ENCODE measurements around the gene BRSK2.
"Not testable (repeated sequence)": the region's sequence is repeated elsewhere in the genome, so short reads cannot be mapped to it uniquely, and the experiment has no call there.

The BRSK2 gene

GRCh38 chr11:1410366-1411291, 20.9 kb downstream of the BRSK2 start:
- no peak for DNase-seq

DNA sequence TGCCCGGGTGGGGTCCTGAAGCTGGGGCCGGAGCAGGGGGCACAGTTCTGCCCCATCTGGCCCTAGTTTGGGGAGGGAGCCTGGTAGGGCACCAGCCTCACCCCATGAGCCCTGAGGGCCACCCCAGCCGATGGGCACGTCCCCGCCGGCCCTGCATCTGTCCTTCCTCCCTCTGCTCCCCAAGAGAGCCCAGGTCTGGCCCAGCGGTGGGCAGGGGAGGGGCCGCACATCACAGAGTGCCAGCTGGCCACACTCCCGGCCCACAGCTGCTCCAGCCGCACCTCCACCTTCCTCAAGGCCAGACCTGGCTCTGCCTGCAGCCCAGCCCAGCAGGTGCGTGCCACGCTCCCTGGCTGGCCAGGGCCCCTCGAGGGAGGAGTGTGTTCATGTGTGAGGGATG, 21.6 kb downstream of the BRSK2 start:
- no peak for DNase-seq

GRCh38 chr11:1411739-1412138, 22.0 kb downstream of the BRSK2 start:
- not testable (repeated sequence) for DNase-seq

- no peak for DNase-seq
Observed at GRCh38 chr11:1412377-1413095, 22.8 kb downstream of the BRSK2 start.

GRCh38 chr11:1414650-1415049, 24.9 kb downstream of the BRSK2 start:
- DNase-seq = no peak

GRCh38 chr11:1415631-1416030, 25.9 kb downstream of the BRSK2 start:
- DNase-seq = no peak

- not testable (repeated sequence) for DNase-seq
Observed at GRCh38 chr11:1418192-1418795, 28.6 kb downstream of the BRSK2 start.

GRCh38 chr11:1419811-1420210, 30.1 kb downstream of the BRSK2 start:
- DNase-seq = no peak

DNA sequence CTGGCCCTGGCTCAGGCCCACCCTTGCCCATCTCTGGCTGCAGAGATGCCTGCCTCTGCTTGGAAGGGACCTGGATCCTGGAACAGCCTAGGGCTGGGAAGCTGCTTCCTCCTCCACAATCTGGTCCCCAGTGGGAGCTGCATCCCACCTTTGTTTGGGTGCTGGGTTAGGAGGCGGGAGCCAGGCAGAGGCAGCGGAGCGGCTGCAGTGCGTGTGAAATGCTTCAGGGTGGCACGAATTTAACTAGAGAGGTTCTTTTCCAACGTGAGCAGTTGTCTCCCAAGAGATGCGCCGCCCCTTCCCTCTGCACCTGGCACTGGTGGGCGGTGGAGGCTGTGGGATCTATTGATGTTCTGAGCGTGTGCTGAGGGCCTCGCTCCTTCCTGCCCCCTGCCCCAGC, 31.6 kb downstream of the BRSK2 start:
- DNase-seq = no peak

DNA sequence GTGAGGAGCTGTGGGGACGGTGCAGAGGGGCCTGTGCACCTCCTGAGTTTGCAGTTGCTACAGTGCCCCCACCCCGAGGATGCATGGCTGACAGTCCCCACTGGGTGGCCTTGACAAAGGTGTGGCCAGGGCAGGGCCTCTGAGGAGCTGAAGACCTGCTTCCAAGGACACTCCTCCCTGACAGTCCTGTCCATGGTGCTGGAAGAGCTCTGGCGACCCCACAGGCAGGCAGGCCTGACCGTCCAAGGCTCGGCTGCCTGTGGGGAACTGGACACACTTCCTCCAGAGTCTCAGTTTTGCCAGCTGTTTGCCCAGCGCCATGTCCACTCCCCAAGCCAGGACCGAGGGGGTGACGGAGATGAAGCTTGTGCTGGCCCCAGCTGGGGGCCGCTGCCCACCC, 32.7 kb downstream of the BRSK2 start:
- DNase-seq = no peak

GRCh38 chr11:1422981-1423380, 33.2 kb downstream of the BRSK2 start:
- no peak for DNase-seq

- DNase-seq = not testable (repeated sequence)
Observed at GRCh38 chr11:1423406-1423805, 33.7 kb downstream of the BRSK2 start.

DNA sequence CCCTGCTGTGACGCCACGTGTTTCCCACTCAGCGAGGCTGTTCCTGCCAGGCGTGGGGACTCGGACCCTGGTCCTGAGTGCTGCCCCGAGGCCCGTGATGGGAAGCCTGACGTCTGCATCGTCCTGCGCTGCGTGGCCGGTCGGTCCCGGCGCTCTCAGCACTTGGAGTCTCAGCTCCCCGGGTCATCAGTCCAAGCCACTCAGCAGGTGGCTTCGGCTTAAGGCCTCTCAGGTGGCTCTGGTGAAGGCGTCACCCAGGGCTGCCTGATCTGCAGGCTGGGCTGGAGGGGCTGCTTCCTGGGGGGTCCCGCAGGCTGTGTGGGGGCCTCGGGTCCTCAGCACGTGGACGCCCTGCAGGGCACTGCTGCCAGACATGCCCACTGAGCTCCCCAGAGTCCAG, 35.3 kb downstream of the BRSK2 start:
- DNase-seq = no peak

DNA sequence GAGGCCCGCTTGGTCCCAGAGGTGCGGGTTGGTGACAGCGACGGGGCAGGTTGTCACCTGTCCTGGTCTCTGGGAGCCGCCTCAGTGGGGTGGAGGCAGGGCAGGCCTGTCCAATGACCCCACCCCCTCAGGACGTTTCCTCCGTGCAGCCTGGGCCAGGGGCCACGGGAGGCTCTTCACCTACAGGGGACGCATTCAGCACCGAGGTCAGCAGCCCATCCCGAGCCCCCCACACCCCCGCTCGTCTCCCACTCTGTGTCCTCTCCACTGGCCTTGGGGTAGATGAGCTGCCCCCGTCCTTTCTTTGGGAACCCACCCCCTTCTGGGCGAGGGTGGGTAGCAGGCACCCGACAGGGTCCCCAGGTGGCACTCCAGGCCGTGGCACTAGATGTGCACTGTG, 35.7 kb downstream of the BRSK2 start:
- DNase-seq = no peak

GRCh38 chr11:1428762-1429316, 39.1 kb downstream of the BRSK2 start:
- DNase-seq = no peak

DNA sequence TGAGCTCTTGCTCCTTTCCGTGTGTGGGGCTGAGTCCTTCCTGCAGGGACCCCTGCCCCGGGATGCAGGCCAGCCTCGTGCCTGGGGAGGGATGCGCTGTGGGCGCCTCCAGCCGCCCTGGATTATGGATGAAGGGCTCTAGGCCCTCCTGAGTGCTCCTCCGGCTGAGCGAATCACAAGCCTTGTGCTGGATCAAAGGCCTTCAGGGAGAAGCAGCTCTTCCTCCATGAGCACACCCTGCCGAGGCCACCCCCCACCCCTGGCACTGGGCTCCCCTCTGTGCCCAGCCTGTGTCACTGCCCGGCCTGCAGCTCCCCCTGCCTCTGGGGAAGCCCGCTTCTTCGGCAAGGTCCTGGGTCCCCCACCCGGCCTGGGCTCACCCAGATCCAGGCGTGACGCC, 43.8 kb downstream of the BRSK2 start:
- no peak for DNase-seq

DNA sequence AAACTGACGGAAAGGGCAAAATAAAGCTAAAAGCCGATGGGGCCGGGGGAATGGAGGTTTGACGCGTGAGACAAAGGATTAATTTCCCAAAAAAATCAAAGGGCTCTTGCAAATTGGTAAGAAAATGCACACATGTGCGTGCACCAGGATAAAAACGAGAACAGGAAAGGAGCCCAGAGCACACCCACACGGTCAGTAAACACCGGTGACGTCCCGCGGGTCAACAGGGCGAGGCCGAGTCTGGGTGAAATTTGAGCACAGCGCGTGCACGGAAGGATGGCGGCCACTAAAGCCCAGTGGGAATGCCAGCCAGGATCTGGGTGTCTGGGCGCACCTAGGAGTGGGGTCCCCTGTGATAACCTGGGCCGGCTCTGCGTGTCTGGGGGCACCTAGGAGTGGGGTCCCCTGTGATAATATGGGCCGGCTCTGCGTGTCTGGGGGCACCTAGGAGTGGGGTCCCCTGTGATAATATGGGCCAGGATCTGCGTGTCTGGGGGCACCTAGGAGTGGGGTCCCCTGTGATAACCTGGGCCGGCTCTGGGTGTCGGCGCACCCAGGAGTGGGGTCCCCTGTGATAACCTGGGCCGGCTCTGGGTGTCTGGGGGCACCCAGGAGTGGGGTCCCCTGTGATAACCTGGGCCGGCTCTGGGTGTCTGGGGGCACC, 44.4 kb downstream of the BRSK2 start:
- DNase-seq = no peak

DNA sequence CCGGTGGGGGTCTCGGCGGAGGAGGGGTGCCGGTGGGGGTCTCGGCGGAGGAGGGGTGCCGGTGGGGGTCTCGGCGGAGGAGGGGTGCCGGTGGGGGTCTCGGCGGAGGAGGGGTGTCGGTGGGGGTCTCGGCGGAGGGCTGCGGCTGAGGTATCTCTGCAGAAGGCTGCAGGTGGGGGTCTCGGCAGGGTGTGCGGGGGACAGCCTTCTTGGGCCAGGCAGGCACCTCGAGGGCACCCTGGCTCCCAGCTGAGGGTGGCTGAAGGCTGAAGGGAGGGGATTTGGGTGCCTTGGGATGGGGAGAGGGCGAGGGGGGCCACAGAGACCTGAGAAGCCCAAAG, 45.7 kb downstream of the BRSK2 start:
- not testable (repeated sequence) for DNase-seq

DNA sequence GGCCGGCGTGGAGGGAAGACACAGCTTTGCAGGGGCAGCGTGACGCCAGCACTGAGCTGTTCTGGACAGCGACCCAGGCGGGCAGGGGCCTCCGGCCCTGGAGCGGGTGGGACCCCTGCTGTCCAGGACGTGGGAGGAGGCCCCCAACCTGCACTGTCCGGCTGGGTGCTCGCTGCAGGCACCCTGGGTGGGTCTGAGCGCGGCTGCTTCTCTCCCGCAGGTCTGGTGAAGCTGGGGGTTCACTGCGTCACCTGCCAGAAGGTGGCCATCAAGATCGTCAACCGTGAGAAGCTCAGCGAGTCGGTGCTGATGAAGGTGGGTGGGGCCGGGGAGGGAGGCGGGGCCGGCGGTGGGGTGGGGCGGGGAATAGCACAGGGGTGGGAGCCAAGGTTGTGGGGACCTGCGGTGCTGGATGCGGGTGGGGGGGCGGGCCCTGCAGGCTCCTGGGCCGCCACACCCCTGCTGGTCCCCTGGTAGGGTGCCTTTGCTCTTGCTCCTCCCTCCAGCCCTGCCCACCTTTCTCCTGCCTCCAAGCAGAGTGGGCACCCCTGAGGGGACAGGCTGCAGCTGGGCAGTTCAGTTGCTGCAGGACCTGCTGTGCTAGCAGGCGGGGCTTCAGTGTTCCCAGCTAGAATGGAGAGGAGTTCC, 46.2 kb downstream of the BRSK2 start:
- no peak for DNase-seq

DNA sequence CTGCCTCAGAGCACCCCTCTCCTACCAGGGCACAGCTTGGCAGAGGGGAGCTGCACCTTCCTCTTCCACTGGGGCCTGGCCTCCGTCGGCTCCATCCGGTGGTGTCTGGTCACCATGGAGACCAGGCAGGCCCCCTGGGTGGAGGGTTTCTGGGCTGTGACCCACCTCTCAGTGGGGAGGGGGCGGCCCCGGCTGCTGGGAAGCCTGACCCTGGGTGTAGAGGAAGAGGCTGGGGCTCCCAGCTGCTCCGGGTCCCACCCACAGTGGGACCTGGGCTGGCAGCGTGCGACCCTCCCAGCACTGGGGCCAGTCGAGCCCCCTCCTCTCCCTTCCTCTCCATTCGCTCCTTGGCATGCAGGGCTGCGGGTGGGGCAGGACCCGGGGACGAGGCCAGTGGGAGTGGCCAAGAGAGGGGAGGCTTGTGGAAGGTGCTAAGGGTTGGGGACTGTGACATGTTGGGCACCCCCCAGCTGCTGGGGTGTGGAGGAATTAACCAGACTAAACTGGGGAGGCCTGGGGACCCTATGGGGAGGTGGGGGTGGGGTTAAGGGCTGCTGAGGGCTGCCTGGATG, 46.8 kb downstream of the BRSK2 start:
- no peak for DNase-seq

GRCh38 chr11:1437500-1437899, 47.8 kb downstream of the BRSK2 start:
- no peak for DNase-seq
